IMR-90 (cell line): ENCODE data around the gene CLPTM1.
"Not testable (repeated sequence)": the region's sequence is repeated elsewhere in the genome, so short reads cannot be mapped to it uniquely, and the experiment has no call there.

Experiments used
- CTCF ChIP-seq: conservative IDR thresholded peaks from 2 replicates; pipeline ENCODE4 v1.5.1; 2012; ENCODE audit warnings: mild to moderate bottlenecking, low read depth, low read length, improper control_type of control experiment
- FOS ChIP-seq: fragments of 150-350 bp; IDR thresholded peaks from 2 replicates; pipeline ENCODE4 v1.6.1; 2016; ENCODE audit warnings: low read depth, low read length
- MAFK ChIP-seq: IDR thresholded peaks from 2 replicates; pipeline ENCODE4 v1.6.1; 2012; ENCODE audit warnings: low read depth, low read length, improper control_type of control experiment
- MXI1 ChIP-seq: IDR thresholded peaks from 2 replicates; pipeline ENCODE4 v1.6.1; 2012; ENCODE audit warnings: low read depth, mild to moderate bottlenecking, low read length, moderate library complexity, borderline replicate concordance
- POLR2A ChIP-seq: IDR thresholded peaks from 2 replicates; pipeline ENCODE4 v1.6.1; 2012; ENCODE audit warnings: mild to moderate bottlenecking, low read depth, low read length
- RFX5 ChIP-seq: IDR thresholded peaks from 2 replicates; pipeline ENCODE4 v1.8.0; 2012; ENCODE audit warnings: low read depth, mild to moderate bottlenecking, low read length, moderate library complexity
- SMC3 ChIP-seq: fragments of 150-350 bp; IDR thresholded peaks from 2 replicates; pipeline ENCODE4 v1.6.1; 2016; ENCODE audit warnings: low read depth, mild to moderate bottlenecking, antibody characterized with exemption, low read length, moderate library complexity
- TF ChIP-seq, protein P1 (sequence below): fragments of 150-350 bp; IDR thresholded peaks from 2 replicates; pipeline ENCODE4 v1.6.1; 2017; ENCODE audit warnings: mild to moderate bottlenecking, antibody characterized with exemption, low read length, low read depth

DNA sequence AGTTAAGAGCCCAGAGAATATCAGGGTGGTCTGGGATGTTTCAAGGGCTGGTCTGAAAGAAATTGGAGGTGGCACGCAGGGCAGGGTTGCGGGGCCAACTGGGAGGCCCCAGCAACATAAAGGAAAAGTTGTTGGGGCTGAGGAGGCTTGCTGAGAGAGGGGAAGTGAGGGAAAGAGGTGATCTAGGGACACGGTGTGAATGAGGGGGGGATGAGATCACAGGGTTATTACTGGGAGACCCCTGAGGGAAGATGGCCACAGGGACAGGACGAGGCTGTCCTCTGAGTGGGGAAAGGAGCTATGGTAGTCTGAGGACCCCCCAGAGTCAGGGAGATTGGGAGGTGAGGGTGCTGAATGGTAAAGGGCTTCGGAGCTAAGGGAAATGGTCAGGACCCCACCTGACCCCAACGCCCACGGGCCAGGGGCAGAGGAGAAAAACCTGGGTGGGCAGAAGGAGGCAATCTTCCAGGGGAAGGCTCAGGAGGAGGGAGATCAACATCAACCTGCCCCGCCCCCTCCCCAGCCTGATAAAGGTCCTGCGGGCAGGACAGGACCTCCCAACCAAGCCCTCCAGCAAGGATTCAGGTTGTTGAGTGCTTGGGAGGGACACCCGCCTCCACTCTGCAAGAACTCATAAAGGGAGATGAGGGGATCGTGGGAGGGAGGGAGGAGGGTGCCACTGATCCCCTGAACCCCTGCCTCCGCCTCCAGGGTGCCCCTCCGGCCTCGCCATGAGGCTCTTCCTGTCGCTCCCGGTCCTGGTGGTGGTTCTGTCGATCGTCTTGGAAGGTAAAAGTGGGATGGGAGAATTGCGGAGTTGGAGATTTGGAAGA is 28.7 kb upstream of the CLPTM1 start:
- TF ChIP-seq SMC3, CTCF, POLR2A, MXI1, MAFK, RFX5, FOS: not testable (repeated sequence)
- TF ChIP-seq, protein P1, sequence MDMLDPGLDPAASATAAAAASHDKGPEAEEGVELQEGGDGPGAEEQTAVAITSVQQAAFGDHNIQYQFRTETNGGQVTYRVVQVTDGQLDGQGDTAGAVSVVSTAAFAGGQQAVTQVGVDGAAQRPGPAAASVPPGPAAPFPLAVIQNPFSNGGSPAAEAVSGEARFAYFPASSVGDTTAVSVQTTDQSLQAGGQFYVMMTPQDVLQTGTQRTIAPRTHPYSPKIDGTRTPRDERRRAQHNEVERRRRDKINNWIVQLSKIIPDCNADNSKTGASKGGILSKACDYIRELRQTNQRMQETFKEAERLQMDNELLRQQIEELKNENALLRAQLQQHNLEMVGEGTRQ = not testable (repeated sequence)
